Measurements from ENCODE around the gene ZNF282.
"Not testable (repeated sequence)": the region's sequence is repeated elsewhere in the genome, so short reads cannot be mapped to it uniquely, and the experiment has no call there.

The ZNF282 gene

DNA sequence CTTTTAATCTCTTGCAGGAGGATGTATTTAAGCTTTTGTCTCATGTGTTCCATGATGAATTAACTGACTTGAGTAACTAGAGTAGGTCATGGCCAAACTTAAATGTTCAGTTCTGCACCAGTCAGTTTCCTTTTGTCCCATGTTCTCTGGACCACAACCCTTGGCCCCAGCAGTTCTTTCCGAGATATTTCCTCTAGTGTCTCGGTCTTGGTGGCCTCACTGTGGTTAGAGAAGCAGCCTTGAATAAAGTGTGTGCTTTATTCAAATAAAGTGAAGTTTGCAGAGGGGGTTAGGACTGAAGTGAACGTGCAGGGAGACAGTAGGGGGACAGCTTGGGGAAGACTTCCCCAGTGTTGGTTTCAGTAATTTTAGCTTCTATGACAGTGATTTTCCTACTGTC is 53.4 kb downstream of the ZNF282 start:
- Histone ChIP-seq H3K4me1 (ENCODE audit: insufficient read depth, low read length) (no peaks in the 10 kb centered on the region), H3K27ac (ENCODE audit: low read length) (no peak overlapping the region), H3K36me3 (ENCODE audit: insufficient read depth, low read depth, low read length) (peaks cover 32% of the 10 kb centered on the region), H3K27me3 (ENCODE audit: insufficient read depth, low read length) (no peaks in the 10 kb centered on the region), H3K9ac (ENCODE audit: low read depth, low read length) (no peak overlapping the region), H3K4me3 (ENCODE audit: low read length) (no peak overlapping the region), H3K9me3 (ENCODE audit: insufficient read depth, low read depth, low read length) (no peaks in the 10 kb centered on the region)

DNA sequence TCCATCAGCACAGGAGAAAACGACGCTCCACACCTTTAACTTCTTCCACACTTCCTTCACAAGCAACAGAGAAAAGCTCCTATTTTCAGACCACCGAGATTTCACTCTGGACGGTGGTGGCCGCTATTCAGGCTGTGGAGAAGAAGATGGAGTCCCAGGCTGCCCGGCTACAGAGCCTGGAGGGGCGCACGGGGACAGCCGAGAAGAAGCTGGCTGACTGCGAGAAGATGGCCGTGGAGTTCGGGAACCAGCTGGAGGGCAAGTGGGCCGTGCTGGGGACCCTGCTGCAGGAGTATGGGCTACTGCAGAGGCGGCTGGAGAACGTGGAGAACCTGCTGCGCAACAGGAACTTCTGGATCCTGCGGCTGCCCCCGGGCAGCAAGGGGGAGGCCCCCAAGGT is 54.8 kb downstream of the ZNF282 start:
- H3K27ac ChIP-seq (ENCODE audit: low read length); H3K4me3 ChIP-seq (ENCODE audit: low read length); H3K9me3 ChIP-seq (ENCODE audit: insufficient read depth, low read depth, low read length); H3K9ac ChIP-seq (ENCODE audit: low read depth, low read length); H3K4me1 ChIP-seq (ENCODE audit: insufficient read depth, low read length); H3K27me3 ChIP-seq (ENCODE audit: insufficient read depth, low read length): not testable (repeated sequence)
- H3K36me3 ChIP-seq (ENCODE audit: insufficient read depth, low read depth, low read length) = peaks cover 46% of the 10 kb centered on the region

DNA sequence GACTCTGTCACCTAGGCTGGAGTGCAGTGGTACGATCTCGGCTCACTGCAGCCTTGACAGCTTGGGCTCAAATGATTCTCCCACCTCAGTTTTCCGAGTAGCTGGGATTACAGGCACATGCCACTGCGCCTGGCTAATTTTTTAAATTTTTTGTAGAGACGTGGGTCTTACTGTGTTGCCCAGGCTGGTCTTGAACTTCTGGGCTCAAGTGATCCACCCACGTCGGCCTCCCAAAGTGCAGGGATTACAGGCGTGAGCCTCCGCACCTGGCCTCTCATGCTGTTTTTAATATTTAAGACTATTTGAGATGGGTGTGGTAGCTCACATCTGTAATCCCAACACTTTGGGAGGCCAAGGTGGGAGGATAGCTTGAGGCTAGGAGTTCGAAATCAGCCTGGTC is 56.2 kb downstream of the ZNF282 start:
- H3K4me1 ChIP-seq (ENCODE audit: insufficient read depth, low read length); H3K27me3 ChIP-seq (ENCODE audit: insufficient read depth, low read length); H3K9ac ChIP-seq (ENCODE audit: low read depth, low read length); H3K4me3 ChIP-seq (ENCODE audit: low read length); H3K9me3 ChIP-seq (ENCODE audit: insufficient read depth, low read depth, low read length); H3K27ac ChIP-seq (ENCODE audit: low read length): not testable (repeated sequence)
- peaks cover 59% of the 10 kb centered on the region for H3K36me3 ChIP-seq (ENCODE audit: insufficient read depth, low read depth, low read length)

DNA sequence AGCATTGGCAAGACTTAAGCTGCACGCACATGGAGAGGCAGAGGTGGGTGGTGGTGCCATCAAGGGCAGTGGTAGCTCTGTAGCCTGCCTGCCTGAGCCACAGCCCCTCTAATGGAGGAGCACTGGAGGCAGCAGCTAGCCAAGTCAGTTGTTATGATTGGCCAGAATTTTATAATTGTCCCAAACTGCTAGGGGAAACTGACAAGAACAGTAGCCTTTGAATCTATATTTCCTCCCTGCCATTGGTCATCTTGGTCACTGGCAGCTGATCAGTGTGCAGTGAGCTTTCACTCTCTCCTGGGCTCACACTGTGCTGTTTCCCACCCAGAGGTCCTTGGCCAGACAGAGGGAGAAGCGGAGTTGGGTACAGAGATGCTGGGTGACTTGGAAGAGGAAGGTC is 57.0 kb downstream of the ZNF282 start:
- no peaks in the 10 kb centered on the region for H3K4me1 ChIP-seq (ENCODE audit: insufficient read depth, low read length)

DNA sequence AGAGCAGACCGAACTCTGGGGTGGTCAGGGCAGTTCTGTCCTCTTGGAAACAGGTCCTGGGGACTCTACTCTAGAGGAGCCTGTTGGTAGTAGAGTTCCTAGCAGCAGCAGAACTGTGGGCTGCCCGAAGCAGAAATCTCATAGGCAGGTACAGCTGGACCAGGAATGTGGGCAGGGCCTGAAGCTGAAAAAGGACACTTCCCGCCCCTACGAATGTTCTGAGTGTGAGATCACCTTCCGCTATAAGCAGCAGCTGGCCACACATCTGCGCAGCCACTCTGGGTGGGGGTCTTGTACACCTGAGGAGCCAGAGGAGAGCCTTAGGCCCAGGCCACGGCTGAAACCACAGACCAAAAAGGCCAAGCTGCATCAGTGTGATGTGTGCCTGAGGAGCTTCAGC is 58.3 kb downstream of the ZNF282 start:
- H3K9ac ChIP-seq (ENCODE audit: low read depth, low read length) = no peak overlapping the region
- no peak overlapping the region for H3K27ac ChIP-seq (ENCODE audit: low read length)
- no peaks in the 10 kb centered on the region for H3K4me1 ChIP-seq (ENCODE audit: insufficient read depth, low read length)
- H3K36me3 ChIP-seq (ENCODE audit: insufficient read depth, low read depth, low read length) = peaks cover 60% of the 10 kb centered on the region
- no peak overlapping the region for H3K4me3 ChIP-seq (ENCODE audit: low read length)
- H3K9me3 ChIP-seq (ENCODE audit: insufficient read depth, low read depth, low read length) = no peaks in the 10 kb centered on the region
- no peaks in the 10 kb centered on the region for H3K27me3 ChIP-seq (ENCODE audit: insufficient read depth, low read length)

More for the DNA sequence above, 57.0 kb downstream of the ZNF282 start:
- no peak overlapping the region for H3K4me3 ChIP-seq (ENCODE audit: low read length)
- H3K27ac ChIP-seq (ENCODE audit: low read length) = no peak overlapping the region
- no peaks in the 10 kb centered on the region for H3K27me3 ChIP-seq (ENCODE audit: insufficient read depth, low read length)
- peaks cover 60% of the 10 kb centered on the region for H3K36me3 ChIP-seq (ENCODE audit: insufficient read depth, low read depth, low read length)
- no peak overlapping the region for H3K9ac ChIP-seq (ENCODE audit: low read depth, low read length)
- H3K9me3 ChIP-seq (ENCODE audit: insufficient read depth, low read depth, low read length) = no peaks in the 10 kb centered on the region

DNA sequence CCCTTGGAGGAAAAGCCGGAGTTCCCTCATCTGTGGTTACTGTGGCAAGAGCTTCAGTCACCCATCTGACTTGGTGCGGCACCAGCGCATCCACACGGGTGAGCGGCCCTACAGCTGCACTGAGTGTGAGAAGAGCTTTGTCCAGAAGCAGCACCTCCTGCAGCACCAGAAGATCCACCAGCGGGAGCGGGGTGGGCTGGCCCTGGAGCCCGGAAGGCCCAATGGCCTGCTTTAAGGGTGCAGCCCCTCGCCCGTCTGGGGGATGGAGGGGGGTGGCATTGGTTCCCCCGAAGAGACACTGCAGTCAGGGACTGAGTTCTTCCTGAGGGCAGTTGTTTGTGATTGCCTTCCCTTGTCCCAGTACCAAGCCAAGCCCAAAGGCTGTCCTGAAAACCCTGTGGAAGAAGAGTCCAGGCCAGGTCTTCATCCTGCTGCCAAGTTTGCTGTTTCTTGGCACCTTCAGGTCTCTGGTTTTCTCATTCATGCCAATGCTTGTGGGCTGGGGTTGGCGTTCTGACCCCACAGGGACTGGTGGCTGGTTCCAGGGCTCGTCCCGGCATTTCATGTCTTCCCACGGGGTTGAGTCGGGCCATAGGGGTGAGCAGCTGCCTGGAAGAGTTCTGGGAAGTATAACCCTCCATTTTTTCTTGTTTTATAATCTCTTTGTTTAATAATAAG is 59.0 kb downstream of the ZNF282 start:
- Histone ChIP-seq H3K4me1 (ENCODE audit: insufficient read depth, low read length) (no peaks in the 10 kb centered on the region), H3K27ac (ENCODE audit: low read length) (no peak overlapping the region), H3K9me3 (ENCODE audit: insufficient read depth, low read depth, low read length) (no peaks in the 10 kb centered on the region), H3K4me3 (ENCODE audit: low read length) (no peak overlapping the region), H3K9ac (ENCODE audit: low read depth, low read length) (no peak overlapping the region), H3K36me3 (ENCODE audit: insufficient read depth, low read depth, low read length) (peaks cover 60% of the 10 kb centered on the region), H3K27me3 (ENCODE audit: insufficient read depth, low read length) (no peaks in the 10 kb centered on the region)

DNA sequence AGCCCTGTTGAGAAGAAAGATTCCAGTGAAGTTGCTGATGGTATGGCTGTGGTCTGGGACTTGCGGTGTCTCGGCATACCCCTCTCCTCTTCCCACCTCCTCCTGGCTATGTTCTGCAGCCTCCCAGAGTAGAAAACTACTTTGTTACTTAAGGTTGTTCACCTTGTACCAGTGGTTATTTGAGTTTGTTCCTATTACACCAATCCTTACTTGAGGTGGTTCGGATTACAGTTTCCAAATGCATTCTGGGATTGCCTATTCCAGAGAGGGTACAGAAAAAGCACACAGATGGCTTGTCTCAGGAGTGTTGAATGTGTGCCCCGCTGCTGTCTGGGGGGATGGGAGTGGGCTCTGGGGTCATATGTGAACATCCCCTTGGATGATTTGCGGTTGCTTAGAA is 59.8 kb downstream of the ZNF282 start:
- H3K4me1 ChIP-seq (ENCODE audit: insufficient read depth, low read length) = no peaks in the 10 kb centered on the region
- no peaks in the 10 kb centered on the region for H3K9me3 ChIP-seq (ENCODE audit: insufficient read depth, low read depth, low read length)
- H3K36me3 ChIP-seq (ENCODE audit: insufficient read depth, low read depth, low read length) = peaks cover 60% of the 10 kb centered on the region
- no peak overlapping the region for H3K9ac ChIP-seq (ENCODE audit: low read depth, low read length)
- H3K27me3 ChIP-seq (ENCODE audit: insufficient read depth, low read length) = no peaks in the 10 kb centered on the region
- no peak overlapping the region for H3K27ac ChIP-seq (ENCODE audit: low read length)
- no peak overlapping the region for H3K4me3 ChIP-seq (ENCODE audit: low read length)

DNA sequence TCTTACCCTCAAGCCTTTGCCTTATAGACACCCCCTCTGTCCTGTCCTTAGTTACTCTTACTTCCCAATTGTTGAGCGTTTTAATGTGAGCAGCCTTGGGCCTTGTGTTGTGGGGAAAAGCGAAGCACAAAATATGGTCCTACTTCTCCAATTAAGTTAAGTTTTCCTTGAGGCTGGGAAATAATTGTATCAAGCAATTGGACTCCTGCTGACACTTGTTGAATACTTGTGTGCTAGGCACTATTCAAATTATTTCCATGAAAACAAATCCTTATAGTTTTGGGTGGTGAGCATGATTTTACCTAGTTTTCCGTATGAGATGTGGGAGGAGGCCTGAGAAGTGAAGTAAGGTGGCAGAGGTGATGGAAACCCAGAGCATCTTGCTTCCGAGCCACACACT is 61.2 kb downstream of the ZNF282 start:
- Histone ChIP-seq H3K9me3 (ENCODE audit: insufficient read depth, low read depth, low read length) (no peaks in the 10 kb centered on the region), H3K27me3 (ENCODE audit: insufficient read depth, low read length) (peaks cover 9% of the 10 kb centered on the region), H3K4me1 (ENCODE audit: insufficient read depth, low read length) (no peaks in the 10 kb centered on the region), H3K4me3 (ENCODE audit: low read length) (no peak overlapping the region), H3K27ac (ENCODE audit: low read length) (no peak overlapping the region), H3K36me3 (ENCODE audit: insufficient read depth, low read depth, low read length) (peaks cover 50% of the 10 kb centered on the region), H3K9ac (ENCODE audit: low read depth, low read length) (no peak overlapping the region)

DNA sequence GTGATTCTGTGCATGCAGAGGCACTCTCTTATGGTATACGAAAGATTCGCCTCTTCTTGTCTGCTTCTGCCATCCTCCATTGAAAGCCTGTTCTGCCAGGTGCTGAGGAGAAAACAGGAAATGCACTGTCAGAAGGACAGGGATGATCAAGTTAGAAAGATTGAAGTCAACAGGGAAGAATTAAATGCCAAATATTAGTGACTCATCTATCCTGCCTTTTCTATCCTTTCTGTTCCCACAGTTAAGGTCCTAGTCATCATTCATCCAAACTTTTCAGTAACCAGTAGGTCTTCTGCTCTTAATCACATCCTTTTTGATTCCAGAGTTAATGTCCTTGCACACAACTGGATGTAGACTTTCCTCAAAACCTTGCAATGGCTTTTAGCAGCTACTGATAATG is 61.8 kb downstream of the ZNF282 start:
- H3K27ac ChIP-seq (ENCODE audit: low read length) = no peak overlapping the region
- H3K27me3 ChIP-seq (ENCODE audit: insufficient read depth, low read length) = peaks cover 11% of the 10 kb centered on the region
- H3K9ac ChIP-seq (ENCODE audit: low read depth, low read length) = no peak overlapping the region
- H3K9me3 ChIP-seq (ENCODE audit: insufficient read depth, low read depth, low read length) = no peaks in the 10 kb centered on the region
- H3K4me1 ChIP-seq (ENCODE audit: insufficient read depth, low read length) = no peaks in the 10 kb centered on the region
- peaks cover 44% of the 10 kb centered on the region for H3K36me3 ChIP-seq (ENCODE audit: insufficient read depth, low read depth, low read length)
- H3K4me3 ChIP-seq (ENCODE audit: low read length) = no peak overlapping the region

DNA sequence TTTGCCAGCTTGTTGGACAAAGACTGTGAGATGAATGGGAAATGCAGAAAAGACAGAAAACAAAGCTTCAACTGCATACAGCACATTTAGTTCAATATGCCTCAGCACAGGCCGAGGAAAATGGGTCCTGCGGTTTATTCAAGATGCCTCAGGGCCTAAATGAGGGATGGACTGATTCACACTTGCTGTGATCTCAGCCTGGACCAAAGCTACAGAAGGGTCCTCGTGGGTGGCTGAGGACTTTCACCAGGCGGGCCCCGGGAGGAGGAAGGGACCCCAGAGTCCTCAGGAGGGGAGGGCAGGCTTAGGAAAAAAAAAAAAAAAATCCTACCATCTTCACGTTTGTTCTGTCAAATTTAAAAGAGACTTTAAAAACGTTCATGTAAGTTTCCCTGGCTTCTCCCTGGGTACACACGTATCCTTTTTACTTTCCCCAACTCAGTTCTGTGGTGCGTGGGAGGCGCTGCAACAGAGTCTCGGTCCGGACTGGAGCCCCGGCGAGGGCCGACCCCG is 66.0 kb downstream of the ZNF282 start:
- H3K9ac ChIP-seq (ENCODE audit: low read depth, low read length) = peak overlapping the region; percentile 75
- peaks cover 6% of the 10 kb centered on the region for H3K36me3 ChIP-seq (ENCODE audit: insufficient read depth, low read depth, low read length)
- H3K27me3 ChIP-seq (ENCODE audit: insufficient read depth, low read length) = peaks cover 11% of the 10 kb centered on the region
- H3K4me1 ChIP-seq (ENCODE audit: insufficient read depth, low read length) = no peaks in the 10 kb centered on the region
- no peak overlapping the region for H3K27ac ChIP-seq (ENCODE audit: low read length)
- H3K9me3 ChIP-seq (ENCODE audit: insufficient read depth, low read depth, low read length) = no peaks in the 10 kb centered on the region
- H3K4me3 ChIP-seq (ENCODE audit: low read length) = peak overlapping the region; percentile 70

DNA sequence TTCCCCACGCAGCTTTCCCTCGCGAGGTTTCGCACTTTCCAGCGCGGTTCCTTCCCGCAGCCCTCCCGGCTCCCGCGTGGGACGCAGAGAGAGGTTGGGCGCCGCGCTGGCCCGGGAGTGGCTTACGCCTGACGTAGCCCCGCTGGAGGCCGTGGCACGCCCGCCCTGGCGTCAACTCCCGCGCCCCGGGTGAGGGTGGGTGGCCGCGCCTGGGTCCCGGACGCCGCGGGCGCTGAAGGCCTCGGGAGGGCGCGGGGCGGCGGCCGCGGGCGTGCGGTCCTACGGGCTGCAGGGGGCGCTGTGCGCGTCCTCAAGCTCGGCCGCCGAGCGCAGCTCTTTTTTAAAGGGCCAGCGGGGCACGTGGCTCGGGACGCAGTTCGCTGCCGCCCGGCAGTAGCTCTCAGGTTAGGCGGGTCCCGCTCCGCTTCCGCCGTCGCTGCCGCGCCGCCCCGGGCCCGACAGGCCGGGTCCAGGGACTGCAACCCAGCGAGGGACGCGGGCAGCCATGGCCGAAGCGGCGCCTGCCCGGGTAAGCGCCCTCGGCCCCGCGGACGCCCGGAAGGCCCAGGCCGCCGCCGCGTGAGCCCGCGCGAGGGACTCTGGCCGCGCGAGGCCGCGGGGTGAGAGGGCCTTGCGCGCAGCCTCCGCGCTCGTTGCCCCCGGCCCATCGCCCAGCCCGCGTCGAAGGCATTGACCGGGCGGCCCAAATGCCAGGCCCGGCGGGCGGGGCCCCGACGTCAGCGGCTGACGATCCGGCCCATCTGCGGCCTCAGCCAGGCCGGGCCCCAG is 66.7 kb downstream of the ZNF282 start, which contains the start of gene ZNF783:
Gene ZNF783 (plus strand): TSS at position 368 of the 789 bp plus-strand sequence. CDS start 138 bp downstream, at position 506.
- peaks cover 11% of the 10 kb centered on the region for H3K36me3 ChIP-seq (ENCODE audit: insufficient read depth, low read depth, low read length)
- H3K4me1 ChIP-seq (ENCODE audit: insufficient read depth, low read length) = no peaks in the 10 kb centered on the region
- peaks cover 11% of the 10 kb centered on the region for H3K27me3 ChIP-seq (ENCODE audit: insufficient read depth, low read length)
- H3K27ac ChIP-seq (ENCODE audit: low read length) = no peak within 1 kb of the TSS
- H3K4me3 ChIP-seq (ENCODE audit: low read length) = peak within 1 kb of the TSS; percentile 70
- no peaks in the 10 kb centered on the region for H3K9me3 ChIP-seq (ENCODE audit: insufficient read depth, low read depth, low read length)
- peak within 1 kb of the TSS; percentile 75 for H3K9ac ChIP-seq (ENCODE audit: low read depth, low read length)

DNA sequence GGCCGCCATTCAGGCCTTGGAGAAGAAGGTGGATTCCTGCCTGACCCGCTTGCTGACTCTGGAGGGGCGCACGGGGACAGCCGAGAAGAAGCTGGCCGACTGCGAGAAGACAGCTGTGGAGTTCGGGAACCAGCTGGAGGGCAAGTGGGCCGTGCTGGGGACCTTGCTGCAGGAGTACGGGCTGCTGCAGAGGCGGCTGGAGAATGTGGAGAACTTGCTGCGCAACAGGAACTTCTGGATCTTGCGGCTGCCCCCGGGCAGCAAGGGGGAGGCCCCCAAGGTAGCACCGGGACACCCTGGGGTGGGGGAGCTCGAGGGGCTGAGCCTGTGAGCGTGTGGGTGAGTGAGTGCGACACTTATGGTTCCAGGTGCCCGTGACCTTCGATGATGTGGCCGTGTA is 71.1 kb downstream of the ZNF282 start:
- no peak overlapping the region for H3K9ac ChIP-seq (ENCODE audit: low read depth, low read length)
- H3K27me3 ChIP-seq (ENCODE audit: insufficient read depth, low read length) = peaks cover 3% of the 10 kb centered on the region
- H3K4me3 ChIP-seq (ENCODE audit: low read length) = no peak overlapping the region
- peaks cover 23% of the 10 kb centered on the region for H3K36me3 ChIP-seq (ENCODE audit: insufficient read depth, low read depth, low read length)
- no peaks in the 10 kb centered on the region for H3K4me1 ChIP-seq (ENCODE audit: insufficient read depth, low read length)
- no peak overlapping the region for H3K27ac ChIP-seq (ENCODE audit: low read length)
- no peaks in the 10 kb centered on the region for H3K9me3 ChIP-seq (ENCODE audit: insufficient read depth, low read depth, low read length)
